HepG2 (cell line): ENCODE results near the gene RBBP8NL. TPM values are rescaled to one million over a fixed set of nuclear protein-coding genes. Genes with fewer than 3 reads are reported as not detected.

ENCODE experiments used
- DNMT1 ChIP-seq: sonication (generic); formaldehyde crosslinking; IDR thresholded peaks from 2 replicates; pipeline ENCODE4 v1.5.1; 2020; ENCODE audit warnings: mild to moderate bottlenecking, missing genetic modification reagents
- ETV5 ChIP-seq: IDR thresholded peaks from 2 replicates; pipeline ENCODE4 v1.6.1; 2018; ENCODE audit warnings: missing biosample characterization, missing genetic modification reagents, inconsistent platforms, borderline replicate concordance
- MEIS1 ChIP-seq: sonication (generic); formaldehyde crosslinking; IDR thresholded peaks from 2 replicates; pipeline ENCODE4 v1.9.0; 2021; ENCODE audit warnings: mild to moderate bottlenecking, missing genetic modification reagents, moderate library complexity, borderline replicate concordance
- SMAD1 ChIP-seq: sonication (generic); formaldehyde crosslinking; IDR thresholded peaks from 2 replicates; pipeline ENCODE4 v1.4.0; 2020; ENCODE audit warnings: missing genetic modification reagents, low read depth, mild to moderate bottlenecking, borderline replicate concordance
- SMARCC2 ChIP-seq: fragments of 450-650 bp; IDR thresholded peaks from 2 replicates; pipeline ENCODE4 v1.6.1; 2017; ENCODE audit warnings: antibody characterized with exemption, mild to moderate bottlenecking
- USF2 ChIP-seq, 2 experiments: sonication (generic) in 1 of 2; formaldehyde crosslinking in 1 of 2; IDR thresholded peaks; 2 replicates each; pipeline versions ENCODE4 v1.5.1 to v1.6.1; 2011 to 2020; ENCODE audit warnings: borderline replicate concordance in 1 of 2, low read depth in 1 of 2, low read length in 1 of 2, mild to moderate bottlenecking in 1 of 2, missing genetic modification reagents in 1 of 2, moderate library complexity in 1 of 2
- ZNF292 ChIP-seq: sonication (generic); formaldehyde crosslinking; IDR thresholded peaks from 2 replicates; pipeline ENCODE4 v1.8.1; 2022; ENCODE audit warnings: mild to moderate bottlenecking, low read depth, missing genetic modification reagents, borderline replicate concordance
- polyA plus RNA-seq, 8 experiments: library from polyadenylated mRNA; depleted of rRNA in 3 of 8; stranded (reverse) in 7 of 8; unstranded in 1 of 8; fragments of >200 nt; fragmentation: Illumina TruSeq in 4 of 8; extraction: Trizol in 4 of 8; gene quantifications; 2 replicates each; pipeline versions ENCODE4 v1.2.1 to v1.2.3, GENCODE V29; 2011 to 2016; ENCODE audit warnings: low read depth in 4 of 8, missing spikeins in 1 of 8, mixed read lengths in 1 of 8; ENCODE audit not compliant: insufficient read depth in 1 of 8
- total RNA-seq, 5 experiments: library from RNA; depleted of rRNA; stranded (reverse); fragments of >200 nt; fragmentation: Illumina TruSeq; extraction: Trizol; gene quantifications; 2 replicates each; pipeline ENCODE4 v1.2.3, GENCODE V29; 2016; ENCODE audit warnings: low read depth in 1 of 5
- TF ChIP-seq, protein P1 (sequence below): sonication (generic); formaldehyde crosslinking; IDR thresholded peaks from 2 replicates; pipeline ENCODE4 v1.5.1; 2020; ENCODE audit warnings: missing genetic modification reagents, mild to moderate bottlenecking, borderline replicate concordance
- TF ChIP-seq, protein P2 (sequence below): sonication (generic); IDR thresholded peaks from 2 replicates; pipeline ENCODE4 v1.6.1; 2016; ENCODE audit warnings: low read depth, borderline replicate concordance
- TF ChIP-seq, protein P3 (sequence below): sonication (generic); formaldehyde crosslinking; IDR thresholded peaks from one replicate; pipeline ENCODE4 v1.5.1; 2020; ENCODE audit warnings: mild to moderate bottlenecking, missing genetic modification reagents; ENCODE audit errors: not compliant biosample characterization
- TF ChIP-seq, protein P4 (sequence below): sonication (generic); formaldehyde crosslinking; IDR thresholded peaks from 2 replicates; pipeline ENCODE4 v1.4.0; 2020; ENCODE audit warnings: mild to moderate bottlenecking, missing genetic modification reagents

The RBBP8NL gene
- total and polyA plus RNA-seq, 2 of the 13 experiments (the other 11 are each of a cell fraction or from before 2014, with no cell fraction given) = 0.69 to 0.86 TPM

- TF ChIP-seq SMARCC2 (no peak), USF2 (IDR thresholded peaks at IDR 0.05; ENCODE audit: low read depth, low read length) (peak; percentile 48), USF2 (CRISPR knock-in tag; IDR thresholded peaks at IDR 0.05; ENCODE audit: borderline replicate concordance) (no peak), SMAD1 (CRISPR knock-in tag) (peak; percentile 71; the same call in 1 of the 2 replicates), MEIS1 (CRISPR knock-in tag) (peak; percentile 69; the same call in 1 of the 2 replicates), DNMT1 (CRISPR knock-in tag) (no peak; the same call in 1 of the 2 replicates), ETV5 (CRISPR knock-in tag) (peak; percentile 55), ZNF292 (CRISPR knock-in tag) (peak; percentile 35; the same call in 1 of the 2 replicates)
- TF ChIP-seq, protein P1, sequence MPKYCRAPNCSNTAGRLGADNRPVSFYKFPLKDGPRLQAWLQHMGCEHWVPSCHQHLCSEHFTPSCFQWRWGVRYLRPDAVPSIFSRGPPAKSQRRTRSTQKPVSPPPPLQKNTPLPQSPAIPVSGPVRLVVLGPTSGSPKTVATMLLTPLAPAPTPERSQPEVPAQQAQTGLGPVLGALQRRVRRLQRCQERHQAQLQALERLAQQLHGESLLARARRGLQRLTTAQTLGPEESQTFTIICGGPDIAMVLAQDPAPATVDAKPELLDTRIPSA (CRISPR knock-in tag) = no peak
- TF ChIP-seq, protein P2, sequence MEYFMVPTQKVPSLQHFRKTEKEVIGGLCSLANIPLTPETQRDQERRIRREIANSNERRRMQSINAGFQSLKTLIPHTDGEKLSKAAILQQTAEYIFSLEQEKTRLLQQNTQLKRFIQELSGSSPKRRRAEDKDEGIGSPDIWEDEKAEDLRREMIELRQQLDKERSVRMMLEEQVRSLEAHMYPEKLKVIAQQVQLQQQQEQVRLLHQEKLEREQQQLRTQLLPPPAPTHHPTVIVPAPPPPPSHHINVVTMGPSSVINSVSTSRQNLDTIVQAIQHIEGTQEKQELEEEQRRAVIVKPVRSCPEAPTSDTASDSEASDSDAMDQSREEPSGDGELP = peak; percentile 69; the same call in 1 of the 2 replicates
- TF ChIP-seq, protein P3, sequence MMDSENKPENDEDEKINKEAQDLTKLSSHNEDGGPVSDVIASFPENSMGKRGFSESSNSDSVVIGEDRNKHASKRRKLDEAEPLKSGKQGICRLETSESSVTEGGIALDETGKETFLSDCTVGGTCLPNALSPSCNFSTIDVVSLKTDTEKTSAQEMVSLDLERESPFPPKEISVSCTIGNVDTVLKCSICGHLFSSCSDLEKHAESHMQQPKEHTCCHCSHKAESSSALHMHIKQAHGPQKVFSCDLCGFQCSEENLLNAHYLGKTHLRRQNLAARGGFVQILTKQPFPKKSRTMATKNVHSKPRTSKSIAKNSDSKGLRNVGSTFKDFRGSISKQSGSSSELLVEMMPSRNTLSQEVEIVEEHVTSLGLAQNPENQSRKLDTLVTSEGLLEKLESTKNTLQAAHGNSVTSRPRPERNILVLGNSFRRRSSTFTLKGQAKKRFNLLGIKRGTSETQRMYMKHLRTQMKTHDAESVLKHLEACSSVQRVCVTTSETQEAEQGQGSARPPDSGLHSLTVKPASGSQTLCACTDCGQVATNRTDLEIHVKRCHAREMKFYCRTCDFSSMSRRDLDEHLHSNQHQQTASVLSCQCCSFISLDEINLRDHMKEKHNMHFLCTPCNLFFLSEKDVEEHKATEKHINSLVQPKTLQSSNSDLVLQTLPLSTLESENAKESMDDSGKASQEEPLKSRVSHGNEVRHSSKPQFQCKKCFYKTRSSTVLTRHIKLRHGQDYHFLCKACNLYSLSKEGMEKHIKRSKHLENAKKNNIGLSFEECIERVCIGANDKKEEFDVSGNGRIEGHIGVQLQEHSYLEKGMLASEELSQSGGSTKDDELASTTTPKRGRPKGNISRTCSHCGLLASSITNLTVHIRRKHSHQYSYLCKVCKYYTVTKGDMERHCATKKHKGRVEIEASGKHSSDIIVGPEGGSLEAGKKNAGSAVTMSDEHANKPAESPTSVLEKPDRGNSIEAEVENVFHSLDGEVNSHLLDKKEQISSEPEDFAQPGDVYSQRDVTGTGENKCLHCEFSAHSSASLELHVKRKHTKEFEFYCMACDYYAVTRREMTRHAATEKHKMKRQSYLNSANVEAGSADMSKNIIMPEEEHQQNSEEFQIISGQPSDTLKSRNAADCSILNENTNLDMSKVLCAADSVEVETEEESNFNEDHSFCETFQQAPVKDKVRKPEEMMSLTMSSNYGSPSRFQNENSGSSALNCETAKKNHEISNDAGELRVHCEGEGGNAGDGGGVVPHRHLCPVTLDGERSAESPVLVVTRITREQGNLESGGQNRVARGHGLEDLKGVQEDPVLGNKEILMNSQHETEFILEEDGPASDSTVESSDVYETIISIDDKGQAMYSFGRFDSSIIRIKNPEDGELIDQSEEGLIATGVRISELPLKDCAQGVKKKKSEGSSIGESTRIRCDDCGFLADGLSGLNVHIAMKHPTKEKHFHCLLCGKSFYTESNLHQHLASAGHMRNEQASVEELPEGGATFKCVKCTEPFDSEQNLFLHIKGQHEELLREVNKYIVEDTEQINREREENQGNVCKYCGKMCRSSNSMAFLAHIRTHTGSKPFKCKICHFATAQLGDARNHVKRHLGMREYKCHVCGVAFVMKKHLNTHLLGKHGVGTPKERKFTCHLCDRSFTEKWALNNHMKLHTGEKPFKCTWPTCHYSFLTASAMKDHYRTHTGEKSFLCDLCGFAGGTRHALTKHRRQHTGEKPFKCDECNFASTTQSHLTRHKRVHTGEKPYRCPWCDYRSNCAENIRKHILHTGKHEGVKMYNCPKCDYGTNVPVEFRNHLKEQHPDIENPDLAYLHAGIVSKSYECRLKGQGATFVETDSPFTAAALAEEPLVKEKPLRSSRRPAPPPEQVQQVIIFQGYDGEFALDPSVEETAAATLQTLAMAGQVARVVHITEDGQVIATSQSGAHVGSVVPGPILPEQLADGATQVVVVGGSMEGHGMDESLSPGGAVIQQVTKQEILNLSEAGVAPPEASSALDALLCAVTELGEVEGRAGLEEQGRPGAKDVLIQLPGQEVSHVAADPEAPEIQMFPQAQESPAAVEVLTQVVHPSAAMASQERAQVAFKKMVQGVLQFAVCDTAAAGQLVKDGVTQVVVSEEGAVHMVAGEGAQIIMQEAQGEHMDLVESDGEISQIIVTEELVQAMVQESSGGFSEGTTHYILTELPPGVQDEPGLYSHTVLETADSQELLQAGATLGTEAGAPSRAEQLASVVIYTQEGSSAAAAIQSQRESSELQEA (CRISPR knock-in tag) = no peak
- TF ChIP-seq, protein P4, sequence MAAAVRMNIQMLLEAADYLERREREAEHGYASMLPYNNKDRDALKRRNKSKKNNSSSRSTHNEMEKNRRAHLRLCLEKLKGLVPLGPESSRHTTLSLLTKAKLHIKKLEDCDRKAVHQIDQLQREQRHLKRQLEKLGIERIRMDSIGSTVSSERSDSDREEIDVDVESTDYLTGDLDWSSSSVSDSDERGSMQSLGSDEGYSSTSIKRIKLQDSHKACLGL (CRISPR knock-in tag) = peak; percentile 73; the same call in 1 of the 2 replicates
These were observed 14.9 kb downstream of the RBBP8NL start (continued) for GRCh38 chr20:62412194-62413024.
